Progenitor cell of endocrine pancreas (in vitro differentiated cells): ENCODE measurements around the gene MACROD2. TPM values are rescaled to one million over a fixed set of nuclear protein-coding genes. Genes with fewer than 3 reads are reported as not detected.

Source experiments
- DNase-seq: peaks from one replicate; pipeline ENCODE4 v3.0.0; 2021; ENCODE audit warnings: low spot score; ENCODE audit not compliant: unreplicated experiment
- H3K27ac Mint-ChIP-seq: 2 replicates; pipeline ENCODE4 v1.8.0; 2021; ENCODE audit warnings: mild to moderate bottlenecking, moderate library complexity, mixed read lengths
- H3K27me3 Mint-ChIP-seq: 2 replicates; pipeline ENCODE4 v1.8.0; 2021; ENCODE audit warnings: mixed read lengths
- H3K36me3 Mint-ChIP-seq: 2 replicates; pipeline ENCODE4 v1.8.0; 2022; ENCODE audit warnings: mixed read lengths; ENCODE audit not compliant: insufficient read depth
- H3K4me1 Mint-ChIP-seq: 2 replicates; pipeline ENCODE4 v1.8.0; 2021; ENCODE audit warnings: low read depth, mixed read lengths
- H3K4me3 Mint-ChIP-seq: 2 replicates; pipeline ENCODE4 v1.8.0; 2021; ENCODE audit warnings: low read depth, mild to moderate bottlenecking, moderate library complexity, mixed read lengths
- H3K9me3 Mint-ChIP-seq: 2 replicates; pipeline ENCODE4 v1.8.0; 2021; ENCODE audit warnings: low read depth, mixed read lengths
- CTCF ChIP-seq: fragments of 200-600 bp; sonication (generic); IDR thresholded peaks from one replicate; pipeline ENCODE4 v1.5.0; 2021; ENCODE audit warnings: antibody characterized with exemption, mild to moderate bottlenecking; ENCODE audit not compliant: unreplicated experiment
- total RNA-seq: library from RNA; stranded (reverse); gene quantifications from 2 replicates; pipeline ENCODE4 v1.2.1, GENCODE V29; 2021

MACROD2 gene
- total RNA-seq, 1 donor from 2014 or later = 7.6 TPM

- H3K36me3 Mint-ChIP-seq = peaks cover 4% of the 10 kb centered on the region
- no peak overlapping the region for H3K4me3 Mint-ChIP-seq
- no peak for DNase-seq
- peaks cover 15% of the 10 kb centered on the region for H3K4me1 Mint-ChIP-seq
- H3K9me3 Mint-ChIP-seq = peaks cover 10% of the 10 kb centered on the region
- H3K27me3 Mint-ChIP-seq = peaks cover 11% of the 10 kb centered on the region
- no peak for TF ChIP-seq CTCF
- H3K27ac Mint-ChIP-seq = no peak overlapping the region
Observed at GRCh38 chr20:15584507-15584906, 1589.2 kb downstream of the MACROD2 start.

- TF ChIP-seq CTCF = no peak
- H3K9me3 Mint-ChIP-seq = peaks cover 6% of the 10 kb centered on the region
- H3K36me3 Mint-ChIP-seq = peaks cover 3% of the 10 kb centered on the region
- no peak overlapping the region for H3K4me3 Mint-ChIP-seq
- DNase-seq = no peak
- H3K27me3 Mint-ChIP-seq = no peaks in the 10 kb centered on the region
- no peak overlapping the region for H3K27ac Mint-ChIP-seq
- peaks cover 16% of the 10 kb centered on the region for H3K4me1 Mint-ChIP-seq
Observed at GRCh38 chr20:15593081-15593480, 1597.8 kb downstream of the MACROD2 start.

GRCh38 chr20:15594158-15594695, 1598.9 kb downstream of the MACROD2 start:
- Mint-ChIP-seq H3K36me3 (no peaks in the 10 kb centered on the region), H3K27ac (no peak overlapping the region), H3K27me3 (no peaks in the 10 kb centered on the region), H3K4me3 (no peak overlapping the region), H3K9me3 (no peaks in the 10 kb centered on the region), H3K4me1 (peaks cover 16% of the 10 kb centered on the region)
- DNase-seq = no peak
- no peak for TF ChIP-seq CTCF

GRCh38 chr20:15596220-15596890, 1601.0 kb downstream of the MACROD2 start:
- no peaks in the 10 kb centered on the region for H3K9me3 Mint-ChIP-seq
- peaks cover 16% of the 10 kb centered on the region for H3K4me1 Mint-ChIP-seq
- no peak overlapping the region for H3K27ac Mint-ChIP-seq
- TF ChIP-seq CTCF = no peak
- no peak overlapping the region for H3K4me3 Mint-ChIP-seq
- no peak for DNase-seq
- no peaks in the 10 kb centered on the region for H3K36me3 Mint-ChIP-seq
- H3K27me3 Mint-ChIP-seq = no peaks in the 10 kb centered on the region

- H3K27me3 Mint-ChIP-seq = no peaks in the 10 kb centered on the region
- peaks cover 2% of the 10 kb centered on the region for H3K9me3 Mint-ChIP-seq
- DNase-seq = no peak
- H3K27ac Mint-ChIP-seq = no peak overlapping the region
- peaks cover 16% of the 10 kb centered on the region for H3K4me1 Mint-ChIP-seq
- TF ChIP-seq CTCF = no peak
- H3K36me3 Mint-ChIP-seq = no peaks in the 10 kb centered on the region
- H3K4me3 Mint-ChIP-seq = no peak overlapping the region
Observed at GRCh38 chr20:15597306-15597705, 1602.0 kb downstream of the MACROD2 start.
